HG03439 (cell line): ENCODE measurements around the gene ERC1.
"Not testable (repeated sequence)": the region's sequence is repeated elsewhere in the genome, so short reads cannot be mapped to it uniquely, and the experiment has no call there.

Experiments used
- ATAC-seq: cut with Tn5 transposase; IDR thresholded peaks from one replicate; pipeline ENCODE4 v1.9.1; 2021; ENCODE audit warnings: mild to moderate bottlenecking, moderate library complexity; ENCODE audit not compliant: unreplicated experiment

ERC1 gene

GRCh38 chr12:1310653-1311052 lies 319.6 kb downstream of the ERC1 start:
- no peak for ATAC-seq

- no peak for ATAC-seq
Observed at GRCh38 chr12:1311145-1311544, 320.1 kb downstream of the ERC1 start.

- no peak for ATAC-seq
Observed at GRCh38 chr12:1313906-1314305, 322.9 kb downstream of the ERC1 start.

- ATAC-seq: no peak
Observed at GRCh38 chr12:1314523-1314922, 323.5 kb downstream of the ERC1 start.

GRCh38 chr12:1316991-1317390 lies 326.0 kb downstream of the ERC1 start:
- not testable (repeated sequence) for ATAC-seq

- no peak for ATAC-seq
Observed at GRCh38 chr12:1318327-1319031, 327.5 kb downstream of the ERC1 start.

- ATAC-seq: no peak
Observed at GRCh38 chr12:1319212-1319611, 328.2 kb downstream of the ERC1 start.

- ATAC-seq: no peak
Observed at GRCh38 chr12:1320021-1320420, 329.0 kb downstream of the ERC1 start.

GRCh38 chr12:1322821-1323220 lies 331.8 kb downstream of the ERC1 start:
- no peak for ATAC-seq

- ATAC-seq: no peak
Observed at GRCh38 chr12:1324099-1324498, 333.1 kb downstream of the ERC1 start.

- ATAC-seq: no peak
Observed at GRCh38 chr12:1324910-1325309, 333.9 kb downstream of the ERC1 start.

- ATAC-seq: no peak
Observed at GRCh38 chr12:1325666-1326065, 334.6 kb downstream of the ERC1 start.

- no peak for ATAC-seq
Observed at GRCh38 chr12:1326258-1326657, 335.2 kb downstream of the ERC1 start.

- no peak for ATAC-seq
Observed at GRCh38 chr12:1328391-1328790, 337.4 kb downstream of the ERC1 start.

- ATAC-seq: no peak
Observed at GRCh38 chr12:1329784-1330476, 338.9 kb downstream of the ERC1 start.

GRCh38 chr12:1330477-1330827 lies 339.4 kb downstream of the ERC1 start:
- ATAC-seq: no peak

GRCh38 chr12:1332327-1332726 lies 341.3 kb downstream of the ERC1 start:
- no peak for ATAC-seq

- ATAC-seq: no peak
Observed at GRCh38 chr12:1338483-1339177, 347.6 kb downstream of the ERC1 start.

GRCh38 chr12:1339178-1339541 lies 348.1 kb downstream of the ERC1 start:
- not testable (repeated sequence) for ATAC-seq

- ATAC-seq: no peak
Observed at GRCh38 chr12:1339618-1340319, 348.7 kb downstream of the ERC1 start.

GRCh38 chr12:1341270-1341669 lies 350.2 kb downstream of the ERC1 start:
- not testable (repeated sequence) for ATAC-seq
